ENCODE results near the gene HRC.

GRCh38 chr19:49110567-49110966 is 44.6 kb downstream of the HRC start:
- TF ChIP-seq CTCF (IDR thresholded peaks at IDR 0.05; ENCODE audit: low read depth, low read length) (no peak), EZH2phosphoT487 (IDR thresholded peaks at IDR 0.05; ENCODE audit: low read depth) (no peak)

Measured in OCI-LY3 (cell line).